GM23338 (cell line): ENCODE results near the gene KCNMB2. TPM values are rescaled to one million over a fixed set of nuclear protein-coding genes. Genes with fewer than 3 reads are reported as not detected.

Experiments used
- ATAC-seq: fragments of 200-7000 bp; cut with Tn5 transposase; 3 replicates; pipeline ENCODE4 v1.9.1; 2020
- DNase-seq: peaks from one replicate; pipeline ENCODE4 v3.0.0-alpha.2; 2015; ENCODE audit warnings: low spot score
- H2AFZ ChIP-seq: fragments of 200-600 bp; sonication (generic); 2 replicates; pipeline ENCODE4 v1.8.0; 2016; ENCODE audit warnings: antibody characterized with exemption, mild to moderate bottlenecking, moderate library complexity
- H3F3A ChIP-seq: fragments of 200-600 bp; sonication (generic); replicated peaks from 2 replicates; pipeline ENCODE4 v1.8.0; 2017; ENCODE audit warnings: antibody characterized with exemption, mixed run types, low read depth
- H3K27ac ChIP-seq: fragments of 200-600 bp; sonication (generic); 2 replicates; pipeline ENCODE4 v1.6.1; 2016; ENCODE audit warnings: low read depth
- H3K27me3 ChIP-seq: fragments of 200-600 bp; sonication (generic); 2 replicates; pipeline ENCODE4 v1.8.0; 2016; ENCODE audit warnings: mild to moderate bottlenecking, mixed run types, moderate library complexity; ENCODE audit not compliant: insufficient read depth
- H3K36me3 ChIP-seq: fragments of 200-600 bp; sonication (generic); 2 replicates; pipeline ENCODE4 v1.8.0; 2016; ENCODE audit warnings: mild to moderate bottlenecking; ENCODE audit not compliant: insufficient read depth
- H3K4me1 ChIP-seq: fragments of 200-600 bp; sonication (generic); 2 replicates; pipeline ENCODE4 v1.8.0; 2016; ENCODE audit warnings: mild to moderate bottlenecking, moderate library complexity; ENCODE audit not compliant: insufficient read depth
- H3K4me2 ChIP-seq: fragments of 200-600 bp; sonication (generic); 2 replicates; pipeline ENCODE4 v1.7.1; 2017; ENCODE audit warnings: mixed run types
- H3K4me3 ChIP-seq: fragments of 200-600 bp; sonication (generic); 2 replicates; pipeline ENCODE4 v1.6.1; 2016; ENCODE audit warnings: mixed run types
- H3K79me2 ChIP-seq: fragments of 200-600 bp; sonication (generic); replicated peaks from 2 replicates; pipeline ENCODE4 v1.8.0; 2017; ENCODE audit warnings: mild to moderate bottlenecking; ENCODE audit not compliant: insufficient read depth
- H3K9me2 ChIP-seq: fragments of 200-600 bp; sonication (generic); 2 replicates; pipeline ENCODE4 v1.8.0; 2017; ENCODE audit not compliant: insufficient read depth
- H4K20me1 ChIP-seq: fragments of 200-600 bp; sonication (generic); replicated peaks from 2 replicates; pipeline ENCODE4 v1.8.0; 2017; ENCODE audit warnings: mild to moderate bottlenecking; ENCODE audit not compliant: insufficient read depth
- H3K27ac Mint-ChIP-seq: 2 replicates; pipeline ENCODE4 v1.8.0; 2020; ENCODE audit warnings: inconsistent platforms, mild to moderate bottlenecking, moderate library complexity, mixed read lengths
- H3K27me3 Mint-ChIP-seq: 3 replicates; pipeline ENCODE4 v1.8.0; 2022; ENCODE audit warnings: low read depth, mild to moderate bottlenecking, moderate library complexity, mixed read lengths, inconsistent platforms; ENCODE audit not compliant: insufficient read depth, poor library complexity
- H3K36me3 Mint-ChIP-seq: 3 replicates; pipeline ENCODE4 v1.8.0; 2021; ENCODE audit warnings: low read depth, mild to moderate bottlenecking, inconsistent platforms, moderate library complexity, mixed read lengths
- H3K4me1 Mint-ChIP-seq: 3 replicates; pipeline ENCODE4 v1.8.0; 2020; ENCODE audit warnings: mild to moderate bottlenecking, inconsistent platforms, mixed read lengths
- H3K4me3 Mint-ChIP-seq: 3 replicates; pipeline ENCODE4 v1.8.0; 2021; ENCODE audit warnings: moderate library complexity, mild to moderate bottlenecking, inconsistent platforms, mixed read lengths
- H3K9me3 Mint-ChIP-seq: 3 replicates; pipeline ENCODE4 v1.8.0; 2020; ENCODE audit warnings: moderate library complexity, mild to moderate bottlenecking, inconsistent platforms, mixed read lengths
- CREB1 ChIP-seq: fragments of 250-450 bp; sonication (Bioruptor Pico); IDR thresholded peaks from 2 replicates; pipeline ENCODE4 v1.5.0; 2020; ENCODE audit warnings: low read depth, mild to moderate bottlenecking, moderate library complexity
- EZH2phosphoT487 ChIP-seq: fragments of 200-600 bp; sonication (generic); IDR thresholded peaks from one replicate; pipeline ENCODE4 v1.8.1; 2018; ENCODE audit warnings: antibody characterized with exemption; ENCODE audit not compliant: unreplicated experiment
- JUNB ChIP-seq: IDR thresholded peaks from one replicate; pipeline ENCODE4 v1.6.1; 2016; ENCODE audit warnings: antibody characterized with exemption; ENCODE audit not compliant: unreplicated experiment
- NANOG ChIP-seq: IDR thresholded peaks from 2 replicates; pipeline ENCODE4 v1.6.1; 2016; ENCODE audit warnings: antibody characterized with exemption, borderline replicate concordance
- POLR2AphosphoS5 ChIP-seq: IDR thresholded peaks from 2 replicates; pipeline ENCODE4 v1.6.1; 2016; ENCODE audit warnings: antibody characterized with exemption, low read depth
- STAT1 ChIP-seq: IDR thresholded peaks from one replicate; pipeline ENCODE4 v1.6.1; 2016; ENCODE audit warnings: antibody characterized with exemption; ENCODE audit not compliant: unreplicated experiment
- ZNF114 ChIP-seq: fragments of 250-450 bp; sonication (Bioruptor Pico); IDR thresholded peaks from 2 replicates; pipeline ENCODE4 v1.5.0; 2020; ENCODE audit warnings: mild to moderate bottlenecking, moderate library complexity
- ZNF331 ChIP-seq: fragments of 250-450 bp; sonication (Bioruptor Pico); IDR thresholded peaks from 2 replicates; pipeline ENCODE4 v1.5.0; 2020; ENCODE audit warnings: low read depth, mild to moderate bottlenecking, moderate library complexity
- ZNF462 ChIP-seq: fragments of 250-450 bp; sonication (Bioruptor Pico); IDR thresholded peaks from 2 replicates; pipeline ENCODE4 v1.5.0; 2020; ENCODE audit warnings: mild to moderate bottlenecking, moderate library complexity
- polyA plus RNA-seq: library from polyadenylated mRNA; unstranded; fragments of >200 nt; fragmentation: Nextera tagmentation; extraction: Ambion mirVana; gene quantifications from 2 replicates; pipeline ENCODE4 v1.2.1, GENCODE V29; 2016
- total RNA-seq: library from RNA; depleted of rRNA; stranded (reverse); fragments of >200 nt; shearing (Covaris generic); gene quantifications from 2 replicates; pipeline ENCODE4 v1.2.3, GENCODE V29; 2014
- TF ChIP-seq, protein P1 (sequence below): IDR thresholded peaks from one replicate; pipeline ENCODE4 v1.6.1; 2018; ENCODE audit warnings: antibody characterized with exemption; ENCODE audit not compliant: unreplicated experiment

The KCNMB2 gene
- total and polyA plus RNA-seq, 2 experiments from 2014 or later: 0.53 TPM; not detected in 1

DNA sequence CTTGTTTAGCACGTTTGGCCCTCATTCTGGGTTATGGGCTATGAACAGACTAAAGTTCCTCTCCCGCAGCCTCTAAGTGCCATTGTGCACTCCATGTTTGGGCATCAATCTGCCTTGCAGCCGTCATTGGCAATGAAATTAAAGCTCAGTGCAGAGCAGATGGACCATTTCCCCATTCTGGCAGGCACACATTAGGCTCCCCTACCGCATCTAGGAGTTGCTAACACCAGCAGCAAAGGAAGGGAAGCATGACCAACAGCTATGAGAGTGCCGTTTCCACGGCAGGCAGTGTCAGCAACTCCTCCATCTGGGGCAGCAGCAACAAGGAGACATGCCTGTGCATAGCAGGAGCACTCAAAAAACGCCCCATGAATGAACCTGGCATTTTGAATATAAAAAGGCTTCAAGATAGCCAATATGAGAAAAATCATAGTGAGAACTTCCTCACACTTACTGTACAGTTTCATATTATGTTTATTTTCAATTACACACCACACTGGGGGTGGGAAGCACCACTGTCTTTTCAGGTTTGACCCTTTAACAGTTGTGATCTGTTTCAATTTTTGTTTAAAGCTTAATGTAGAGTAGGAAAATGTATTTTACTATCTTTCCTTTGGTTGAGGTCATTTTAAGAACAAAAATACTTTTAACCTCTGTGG is 218.7 kb downstream of the KCNMB2 start (continued):
- TF ChIP-seq, protein P1, sequence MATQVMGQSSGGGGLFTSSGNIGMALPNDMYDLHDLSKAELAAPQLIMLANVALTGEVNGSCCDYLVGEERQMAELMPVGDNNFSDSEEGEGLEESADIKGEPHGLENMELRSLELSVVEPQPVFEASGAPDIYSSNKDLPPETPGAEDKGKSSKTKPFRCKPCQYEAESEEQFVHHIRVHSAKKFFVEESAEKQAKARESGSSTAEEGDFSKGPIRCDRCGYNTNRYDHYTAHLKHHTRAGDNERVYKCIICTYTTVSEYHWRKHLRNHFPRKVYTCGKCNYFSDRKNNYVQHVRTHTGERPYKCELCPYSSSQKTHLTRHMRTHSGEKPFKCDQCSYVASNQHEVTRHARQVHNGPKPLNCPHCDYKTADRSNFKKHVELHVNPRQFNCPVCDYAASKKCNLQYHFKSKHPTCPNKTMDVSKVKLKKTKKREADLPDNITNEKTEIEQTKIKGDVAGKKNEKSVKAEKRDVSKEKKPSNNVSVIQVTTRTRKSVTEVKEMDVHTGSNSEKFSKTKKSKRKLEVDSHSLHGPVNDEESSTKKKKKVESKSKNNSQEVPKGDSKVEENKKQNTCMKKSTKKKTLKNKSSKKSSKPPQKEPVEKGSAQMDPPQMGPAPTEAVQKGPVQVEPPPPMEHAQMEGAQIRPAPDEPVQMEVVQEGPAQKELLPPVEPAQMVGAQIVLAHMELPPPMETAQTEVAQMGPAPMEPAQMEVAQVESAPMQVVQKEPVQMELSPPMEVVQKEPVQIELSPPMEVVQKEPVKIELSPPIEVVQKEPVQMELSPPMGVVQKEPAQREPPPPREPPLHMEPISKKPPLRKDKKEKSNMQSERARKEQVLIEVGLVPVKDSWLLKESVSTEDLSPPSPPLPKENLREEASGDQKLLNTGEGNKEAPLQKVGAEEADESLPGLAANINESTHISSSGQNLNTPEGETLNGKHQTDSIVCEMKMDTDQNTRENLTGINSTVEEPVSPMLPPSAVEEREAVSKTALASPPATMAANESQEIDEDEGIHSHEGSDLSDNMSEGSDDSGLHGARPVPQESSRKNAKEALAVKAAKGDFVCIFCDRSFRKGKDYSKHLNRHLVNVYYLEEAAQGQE: no peak

DNA sequence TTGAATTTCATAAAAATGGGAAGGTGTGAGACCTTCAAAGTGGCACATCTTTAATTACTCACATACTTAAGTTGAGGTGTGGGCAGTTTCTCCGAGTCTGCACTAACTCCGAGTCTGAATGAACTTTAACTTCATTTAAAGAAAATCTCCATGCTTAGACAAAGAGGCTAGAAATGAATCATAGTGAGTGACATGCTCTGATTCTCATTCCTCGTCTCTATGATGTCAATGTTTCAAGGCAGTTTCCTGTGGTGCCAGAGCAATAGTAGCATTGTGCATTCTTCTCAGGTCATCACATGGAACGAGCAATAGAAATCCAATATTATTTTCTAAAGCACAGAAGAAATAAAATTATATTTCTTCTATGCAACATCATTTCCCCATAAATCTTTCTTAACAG is 224.8 kb downstream of the KCNMB2 start:
- Mint-ChIP-seq H3K9me3 (no peaks in the 10 kb centered on the region), H3K27ac (no peak overlapping the region), H3K4me3 (no peak overlapping the region), H3K27me3 (no peaks in the 10 kb centered on the region), H3K4me1 (no peaks in the 10 kb centered on the region), H3K36me3 (no peaks in the 10 kb centered on the region)
- DNase-seq (no peak), ATAC-seq (no peak)
- no peak overlapping the region for H3K27ac ChIP-seq
- no peaks in the 10 kb centered on the region for H3K27me3 ChIP-seq
- H3K9me2 ChIP-seq: no peaks in the 10 kb centered on the region
- no peaks in the 10 kb centered on the region for H4K20me1 ChIP-seq
- no peak overlapping the region for H3K4me2 ChIP-seq
- no peak overlapping the region for H3K4me3 ChIP-seq
- no peaks in the 10 kb centered on the region for H3K4me1 ChIP-seq
- no peaks in the 10 kb centered on the region for H3F3A ChIP-seq
- no peaks in the 10 kb centered on the region for H3K36me3 ChIP-seq
- H3K79me2 ChIP-seq: no peaks in the 10 kb centered on the region
- no peak overlapping the region for H2AFZ ChIP-seq
- TF ChIP-seq EZH2phosphoT487: no peak
- TF ChIP-seq, protein P1: no peak
- TF ChIP-seq JUNB: no peak
- TF ChIP-seq CREB1 (CRISPR knock-in tag): no peak
- no peak for TF ChIP-seq STAT1
- TF ChIP-seq ZNF462 (CRISPR knock-in tag): no peak
- no peak for TF ChIP-seq ZNF114 (CRISPR knock-in tag)
- TF ChIP-seq NANOG: no peak
- no peak for TF ChIP-seq POLR2AphosphoS5
- TF ChIP-seq ZNF331 (CRISPR knock-in tag): no peak
